ENCODE data around the gene KLHL42. TPM values are rescaled to one million over a fixed set of nuclear protein-coding genes. Genes with fewer than 3 reads are reported as not detected.

Gene KLHL42
- total and polyA plus RNA-seq, 2 of the 13 experiments (the other 11 are each of a cell fraction or from before 2014, with no cell fraction given): 13.5 to 14.0 TPM

DNA sequence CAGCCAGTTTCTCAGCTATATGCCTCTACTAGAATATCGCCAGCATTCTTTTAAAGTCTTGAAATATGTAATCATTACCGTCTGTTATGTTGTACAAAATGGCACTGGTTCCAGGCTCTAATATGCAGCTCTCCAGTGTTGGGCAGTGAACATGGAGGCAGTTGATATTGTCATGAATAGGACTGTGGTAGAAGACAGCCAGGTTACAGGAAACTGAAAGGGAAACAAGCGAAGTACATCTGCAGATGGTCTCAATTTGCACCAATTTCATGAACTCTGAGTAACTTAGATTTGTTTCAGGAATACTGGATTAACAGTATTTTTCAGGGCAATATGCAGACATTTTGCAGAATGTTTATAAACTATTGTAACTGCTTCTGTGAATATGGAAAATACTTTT is 13.4 kb upstream of the KLHL42 start:
- H3K27me3 ChIP-seq (ENCODE audit: control insufficient read depth in 1 of 2, insufficient read depth in 2 of 2, low read length in 2 of 2): no peaks in the 10 kb centered on the region; a peak in 1 of 5 replicates
- TF ChIP-seq, protein P1, sequence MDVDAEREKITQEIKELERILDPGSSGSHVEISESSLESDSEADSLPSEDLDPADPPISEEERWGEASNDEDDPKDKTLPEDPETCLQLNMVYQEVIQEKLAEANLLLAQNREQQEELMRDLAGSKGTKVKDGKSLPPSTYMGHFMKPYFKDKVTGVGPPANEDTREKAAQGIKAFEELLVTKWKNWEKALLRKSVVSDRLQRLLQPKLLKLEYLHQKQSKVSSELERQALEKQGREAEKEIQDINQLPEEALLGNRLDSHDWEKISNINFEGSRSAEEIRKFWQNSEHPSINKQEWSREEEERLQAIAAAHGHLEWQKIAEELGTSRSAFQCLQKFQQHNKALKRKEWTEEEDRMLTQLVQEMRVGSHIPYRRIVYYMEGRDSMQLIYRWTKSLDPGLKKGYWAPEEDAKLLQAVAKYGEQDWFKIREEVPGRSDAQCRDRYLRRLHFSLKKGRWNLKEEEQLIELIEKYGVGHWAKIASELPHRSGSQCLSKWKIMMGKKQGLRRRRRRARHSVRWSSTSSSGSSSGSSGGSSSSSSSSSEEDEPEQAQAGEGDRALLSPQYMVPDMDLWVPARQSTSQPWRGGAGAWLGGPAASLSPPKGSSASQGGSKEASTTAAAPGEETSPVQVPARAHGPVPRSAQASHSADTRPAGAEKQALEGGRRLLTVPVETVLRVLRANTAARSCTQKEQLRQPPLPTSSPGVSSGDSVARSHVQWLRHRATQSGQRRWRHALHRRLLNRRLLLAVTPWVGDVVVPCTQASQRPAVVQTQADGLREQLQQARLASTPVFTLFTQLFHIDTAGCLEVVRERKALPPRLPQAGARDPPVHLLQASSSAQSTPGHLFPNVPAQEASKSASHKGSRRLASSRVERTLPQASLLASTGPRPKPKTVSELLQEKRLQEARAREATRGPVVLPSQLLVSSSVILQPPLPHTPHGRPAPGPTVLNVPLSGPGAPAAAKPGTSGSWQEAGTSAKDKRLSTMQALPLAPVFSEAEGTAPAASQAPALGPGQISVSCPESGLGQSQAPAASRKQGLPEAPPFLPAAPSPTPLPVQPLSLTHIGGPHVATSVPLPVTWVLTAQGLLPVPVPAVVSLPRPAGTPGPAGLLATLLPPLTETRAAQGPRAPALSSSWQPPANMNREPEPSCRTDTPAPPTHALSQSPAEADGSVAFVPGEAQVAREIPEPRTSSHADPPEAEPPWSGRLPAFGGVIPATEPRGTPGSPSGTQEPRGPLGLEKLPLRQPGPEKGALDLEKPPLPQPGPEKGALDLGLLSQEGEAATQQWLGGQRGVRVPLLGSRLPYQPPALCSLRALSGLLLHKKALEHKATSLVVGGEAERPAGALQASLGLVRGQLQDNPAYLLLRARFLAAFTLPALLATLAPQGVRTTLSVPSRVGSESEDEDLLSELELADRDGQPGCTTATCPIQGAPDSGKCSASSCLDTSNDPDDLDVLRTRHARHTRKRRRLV (CRISPR knock-in tag; IDR thresholded peaks at IDR 0.05): no peak
- no peak for TF ChIP-seq CBX2 (IDR thresholded peaks at IDR 0.05; ENCODE audit: low read depth, low read length)
- TF ChIP-seq CBX2 (CRISPR knock-in tag; IDR thresholded peaks at IDR 0.05; ENCODE audit: low read depth): no peak
- no peak for TF ChIP-seq SALL1 (CRISPR knock-in tag; IDR thresholded peaks at IDR 0.05)
- no peak for TF ChIP-seq CEBPZ (IDR thresholded peaks at IDR 0.05; ENCODE audit: low read length)
- no peak for TF ChIP-seq ZSCAN31 (CRISPR knock-in tag; IDR thresholded peaks at IDR 0.05; ENCODE audit: low read depth)
- TF ChIP-seq HOXA5 (CRISPR knock-in tag; IDR thresholded peaks at IDR 0.05): no peak
- H3K9ac ChIP-seq (ENCODE audit: insufficient read depth, low read depth, low read length): no peak overlapping the region
- H3K27ac ChIP-seq (ENCODE audit: extremely low read length, insufficient read depth, low read length): no peak overlapping the region
- no peaks in the 10 kb centered on the region for H3K9me3 ChIP-seq (ENCODE audit: low read length)
- 89% methylated on average over 3 of the region's 3 CpGs for WGBS (ENCODE audit: low lambda C conversion rate)
- no peak overlapping the region for H2AFZ ChIP-seq (ENCODE audit: low read length)
- intact Hi-C loops (cut with micrococcal nuclease; ENCODE audit: unreplicated experiment): no loop called here
- in situ Hi-C loops (cut with HindIII; ENCODE audit: extremely low pct_ligation_motif_present, low pct_unique_long_range_greater_than_20kb): no loop called here
- no peaks in the 10 kb centered on the region for H3K79me2 ChIP-seq (ENCODE audit: insufficient read depth, low read length)
- no peaks in the 10 kb centered on the region for H3K36me3 ChIP-seq (replicated peaks in 1 of 2; ENCODE audit: control insufficient read depth in 1 of 2, insufficient read depth in 2 of 2, low read length in 2 of 2)
- no peak for ATAC-seq
- POLR2A ChIA-PET: no interaction called here
- no peak overlapping the region for H3K4me2 ChIP-seq (ENCODE audit: low read depth, low read length)
- no peak for DNase-seq (ENCODE audit: low spot score)
- H3K4me3 ChIP-seq (replicated peaks in 1 of 3; ENCODE audit: insufficient read depth in 1 of 3, low read depth in 2 of 3, low read length in 3 of 3): no peak overlapping the region
- FAIRE-seq: no peak
- H4K20me1 ChIP-seq (ENCODE audit: insufficient read depth, low read length): no peaks in the 10 kb centered on the region
- CTCF ChIA-PET (ENCODE audit: low intra/inter-chr PET ratio, low total read pairs): no interaction called here
- BruUV-seq (replicated peaks): no TSS peak
- peaks cover 12% of the 10 kb centered on the region for H3K4me1 ChIP-seq (ENCODE audit: insufficient read depth, low read length)
